GM12892 (cell line): Measurements from ENCODE around the gene TESK1.

Experiments
- POLR2A ChIP-seq: IDR thresholded peaks from 2 replicates; pipeline ENCODE4 v1.6.1; 2011; ENCODE audit warnings: low read depth, low read length, control low read depth
- POLR2AphosphoS5 ChIP-seq: IDR thresholded peaks from 2 replicates; pipeline ENCODE4 v1.6.1; 2011; ENCODE audit warnings: low read depth, low read length, control low read depth

GRCh38 chr9:35653611-35654010 lies 48.5 kb downstream of the TESK1 start:
- TF ChIP-seq POLR2A, result no peak
- no peak for TF ChIP-seq POLR2AphosphoS5
